Epithelial cell of esophagus (primary cell): Measurements from ENCODE around the gene PHF23.
A peak's percentile ranks its signal among the peaks of the same experiment; 100 is the strongest.

Experiments used
- DNase-seq: peaks from one replicate; pipeline ENCODE4 v3.0.0; 2010; ENCODE audit warnings: low read depth
- H3K4me3 ChIP-seq: 2 replicates; pipeline ENCODE4 v1.5.1; 2011; ENCODE audit warnings: mild to moderate bottlenecking, low read length, control low read depth
- CTCF ChIP-seq: IDR thresholded peaks from 2 replicates; pipeline ENCODE4 v1.5.1; 2011; ENCODE audit warnings: low read depth, mild to moderate bottlenecking, low read length, control low read depth, inconsistent platforms; ENCODE audit not compliant: insufficient read depth; ENCODE audit errors: missing control alignments

The PHF23 gene

GRCh38 chr17:7258731-7259554 is 19.7 kb upstream of the PHF23 start:
- no peak overlapping the region for H3K4me3 ChIP-seq
- peak; percentile 92 for DNase-seq
- TF ChIP-seq CTCF = no peak

GRCh38 chr17:7256766-7257456 is 17.7 kb upstream of the PHF23 start:
- TF ChIP-seq CTCF = no peak
- H3K4me3 ChIP-seq = no peak overlapping the region
- no peak for DNase-seq

DNA sequence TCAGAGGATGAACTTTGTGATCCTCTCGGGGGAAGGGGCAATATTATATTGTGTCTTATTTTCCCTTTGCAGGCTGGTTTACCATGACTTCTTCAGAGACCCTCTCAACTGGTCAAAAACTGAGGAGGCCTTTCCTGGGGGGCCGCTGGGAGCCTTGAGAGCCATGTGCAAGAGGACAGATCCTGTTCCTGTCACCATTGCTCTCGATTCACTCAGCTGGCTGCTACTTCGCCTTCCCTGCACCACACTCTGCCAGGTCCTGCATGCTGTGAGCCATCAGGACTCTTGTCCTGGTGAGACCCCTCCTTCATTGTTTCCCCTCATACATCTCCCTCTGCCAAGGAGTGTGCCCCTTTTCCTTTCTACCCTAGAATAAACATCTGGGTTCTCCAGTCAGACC is 15.3 kb upstream of the PHF23 start:
- H3K4me3 ChIP-seq = no peak overlapping the region
- no peak for DNase-seq
- TF ChIP-seq CTCF = no peak

- no peak for TF ChIP-seq CTCF
- DNase-seq = no peak
- H3K4me3 ChIP-seq = peak overlapping the region; percentile 77
Measured at GRCh38 chr17:7253082-7253481, 13.8 kb upstream of the PHF23 start.

DNA sequence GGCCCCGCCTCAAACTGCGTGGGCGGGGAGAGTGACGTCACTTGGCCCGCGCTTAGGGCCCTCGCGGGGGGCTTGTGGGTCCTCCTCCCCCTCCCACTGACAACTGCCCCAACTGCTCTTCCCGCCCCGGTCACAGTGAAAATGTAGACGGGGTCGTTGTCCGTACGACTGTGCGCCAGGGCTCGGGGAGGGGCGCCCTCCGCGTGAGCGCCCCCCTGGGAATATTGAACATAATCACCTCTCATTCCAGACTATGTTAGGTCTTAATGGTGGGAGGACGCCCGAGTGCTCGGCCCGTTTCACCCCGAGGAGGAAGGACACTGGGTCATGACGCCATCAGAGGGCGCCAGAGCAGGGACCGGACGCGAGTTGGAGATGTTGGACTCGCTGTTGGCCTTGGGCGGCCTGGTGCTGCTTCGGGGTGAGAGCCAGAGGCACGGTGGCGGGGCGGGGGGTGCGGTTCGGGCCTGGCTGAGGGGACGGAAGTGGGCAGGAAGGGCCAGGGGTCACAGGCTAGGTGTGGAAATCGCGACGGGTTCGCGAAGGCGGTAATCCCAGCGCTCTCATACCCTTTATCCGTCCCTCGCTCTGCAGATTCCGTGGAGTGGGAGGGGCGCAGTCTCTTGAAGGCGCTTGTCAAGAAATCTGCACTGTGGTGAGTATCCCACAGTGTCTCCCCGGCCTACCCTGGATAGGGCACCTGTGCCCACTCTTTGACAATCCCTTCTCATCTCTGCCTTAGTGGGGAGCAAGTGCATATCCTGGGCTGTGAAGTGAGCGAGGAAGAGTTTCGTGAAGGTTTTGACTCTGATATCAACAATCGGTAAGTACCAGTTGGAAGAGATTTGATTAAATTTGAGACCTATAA is 13.2 kb upstream of the PHF23 start, which contains the start of gene ELP5:
TSS of gene ELP5 (plus strand) at position 40 of the 868 bp plus-strand sequence. CDS start at position 376, 336 bp downstream.
- peak within 1 kb of the TSS; percentile 77 for H3K4me3 ChIP-seq
- peak; percentile 93 for DNase-seq
- no peak for TF ChIP-seq CTCF

GRCh38 chr17:7251661-7252175 is 12.5 kb upstream of the PHF23 start, which contains the start of gene CTDNEP1:
TSS of gene CTDNEP1 (minus strand) at chr17:7251734. CDS start at chr17:7251296, 438 bp downstream.
- peak within 1 kb of the TSS; percentile 77 for H3K4me3 ChIP-seq
- DNase-seq = peak; percentile 99
- no peak for TF ChIP-seq CTCF
